Body of pancreas (tissue), 4 donors: ENCODE measurements around the gene ST8SIA5. TPM values are rescaled to one million over a fixed set of nuclear protein-coding genes. Genes with fewer than 3 reads are reported as not detected.

ENCODE experiments used
- ATAC-seq: fragments of 150-250 bp; one replicate; pipeline ENCODE4 v1.9.1; 2016
- DNase-seq, 4 donors: peaks; one replicate each; pipeline ENCODE4 v3.0.0-alpha.2; 2019
- H3K27ac ChIP-seq, 4 donors: fragments of 200-600 bp; sonication (generic); 1 replicate in 3 of 4; 2 replicates in 1 of 4; pipeline versions ENCODE4 v1.5.1 to v1.6.1; 2016 to 2019; ENCODE audit warnings: mild to moderate bottlenecking in 1 of 4, mixed read lengths in 1 of 4, moderate library complexity in 1 of 4
- H3K27me3 ChIP-seq, 2 donors: fragments of 200-600 bp; sonication (generic); one replicate each; pipeline ENCODE4 v1.6.0; 2016; ENCODE audit warnings: mild to moderate bottlenecking in 1 of 2
- H3K36me3 ChIP-seq, 2 donors: fragments of 200-600 bp; sonication (generic); replicated peaks in 1 of 2; 2 replicates each; pipeline ENCODE4 v1.5.1; 2016; ENCODE audit warnings: low read depth in 2 of 2; ENCODE audit not compliant: insufficient read depth in 1 of 2
- H3K4me1 ChIP-seq: fragments of 200-600 bp; sonication (generic); one replicate; pipeline ENCODE4 v1.6.0; 2016
- H3K4me3 ChIP-seq, 2 donors: fragments of 200-600 bp; sonication (generic); 1 replicate in 1 of 2; 2 replicates in 1 of 2; pipeline ENCODE4 v1.5.1; 2016 to 2019
- H3K9me3 ChIP-seq, 3 donors: fragments of 200-600 bp; sonication (generic); 1 replicate in 2 of 3; 2 replicates in 1 of 3; pipeline ENCODE4 v1.5.1; 2016
- CTCF ChIP-seq, 7 experiments: fragments of 450-650 bp in 4 of 7; fragments of 200-600 bp in 3 of 7; sonication (generic) in 3 of 7; IDR thresholded peaks; one replicate each; pipeline ENCODE4 v1.5.1; 2016 to 2019; ENCODE audit warnings: antibody characterized with exemption in 7 of 7
- POLR2A ChIP-seq, 3 donors: fragments of 450-650 bp; IDR thresholded peaks; one replicate each; pipeline ENCODE4 v1.6.1; 2016; ENCODE audit warnings: antibody characterized with exemption in 3 of 3, mild to moderate bottlenecking in 2 of 3
- WGBS, 2 donors: methylation state at CpG; one replicate each; pipeline ENCODE4 v1.1.5; 2017; 5-methylcytosine and 5-hydroxymethylcytosine counted together
- intact Hi-C: fragments of 100-400 bp; cut with DNase I; formaldehyde crosslinking; loops from one replicate; pipeline ENCODE4 v1.15.1; 2023
- total RNA-seq, 2 donors: library from RNA; depleted of rRNA; stranded (reverse); fragments of >200 nt; gene quantifications; one replicate each; pipeline ENCODE4 v1.1.0, GENCODE V29; 2016

ST8SIA5 gene
- total RNA-seq, 2 donors from 2014 or later: under 0.01 to 1.6 TPM

- ATAC-seq (no peak), DNase-seq (no peak)
- no peaks in the 10 kb centered on the region for H3K27me3 ChIP-seq
- H3K4me3 ChIP-seq: no peak overlapping the region
- intact Hi-C loops: no loop called here
- no peaks in the 10 kb centered on the region for H3K9me3 ChIP-seq
- H3K27ac ChIP-seq: no peak overlapping the region
- WGBS, 2 donors: 46 to 72% methylated on average over 7 of the region's 7 CpGs
- H3K4me1 ChIP-seq: no peaks in the 10 kb centered on the region
- no peaks in the 10 kb centered on the region for H3K36me3 ChIP-seq
- TF ChIP-seq POLR2A (IDR thresholded peaks at IDR 0.05) (no peak), CTCF (IDR thresholded peaks at IDR 0.05) (no peak)
Measured at GRCh38 chr18:46636040-46636630, 120.7 kb downstream of the ST8SIA5 start.

GRCh38 chr18:46632401-46633071 lies 124.3 kb downstream of the ST8SIA5 start:
- Histone ChIP-seq H3K4me1 (no peaks in the 10 kb centered on the region), H3K4me3 (no peak overlapping the region), H3K9me3 (no peaks in the 10 kb centered on the region), H3K27me3 (no peaks in the 10 kb centered on the region), H3K36me3 (no peaks in the 10 kb centered on the region), H3K27ac (no peak overlapping the region)
- ATAC-seq: no peak
- DNase-seq: no peak
- TF ChIP-seq CTCF (IDR thresholded peaks at IDR 0.05): no peak
- TF ChIP-seq POLR2A (IDR thresholded peaks at IDR 0.05): no peak
- WGBS, 2 donors: 75 to 82% methylated on average over 8 of the region's 8 CpGs
- intact Hi-C loops: no loop called here

- 52 to 74% methylated on average over 3 of the region's 3 CpGs for WGBS, 2 donors
- DNase-seq (no peak), ATAC-seq (no peak)
- Histone ChIP-seq H3K27ac (no peak overlapping the region), H3K36me3 (no peaks in the 10 kb centered on the region), H3K9me3 (no peaks in the 10 kb centered on the region), H3K4me1 (no peaks in the 10 kb centered on the region), H3K27me3 (no peaks in the 10 kb centered on the region), H3K4me3 (no peak overlapping the region)
- intact Hi-C loops: no loop called here
- no peak for TF ChIP-seq POLR2A (IDR thresholded peaks at IDR 0.05)
- no peak for TF ChIP-seq CTCF (IDR thresholded peaks at IDR 0.05)
Measured at GRCh38 chr18:46630991-46631390, 125.9 kb downstream of the ST8SIA5 start.

DNA sequence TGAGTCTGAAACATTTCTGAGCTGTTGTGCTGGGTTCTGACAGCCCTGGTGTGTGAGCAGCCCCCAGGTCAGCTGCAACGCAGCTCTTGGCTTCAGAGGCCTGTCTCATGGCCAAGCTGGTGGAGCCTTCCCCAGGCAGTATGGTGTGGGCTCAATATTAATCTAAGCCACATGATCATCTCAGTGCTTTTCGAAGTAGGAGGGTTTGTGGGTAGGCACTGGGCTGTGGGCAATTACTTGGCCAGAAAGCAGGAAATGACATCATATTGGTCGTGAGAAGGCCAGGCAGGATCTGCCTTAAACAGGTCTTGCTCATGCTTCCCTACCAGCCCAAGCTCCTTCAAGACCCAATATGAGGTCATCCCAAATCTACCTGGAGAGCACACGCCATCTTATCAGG lies 126.7 kb downstream of the ST8SIA5 start:
- Histone ChIP-seq H3K27me3 (no peaks in the 10 kb centered on the region), H3K4me1 (no peaks in the 10 kb centered on the region), H3K4me3 (no peak overlapping the region), H3K9me3 (no peaks in the 10 kb centered on the region), H3K36me3 (no peaks in the 10 kb centered on the region), H3K27ac (no peak overlapping the region)
- intact Hi-C loops: no loop called here
- TF ChIP-seq CTCF (IDR thresholded peaks at IDR 0.05) (no peak), POLR2A (IDR thresholded peaks at IDR 0.05) (no peak)
- ATAC-seq: no peak
- DNase-seq: no peak
- 50 to 69% methylated on average over 3 to 4 of the region's 4 CpGs for WGBS, 2 donors

GRCh38 chr18:46629361-46629760 lies 127.5 kb downstream of the ST8SIA5 start:
- H3K9me3 ChIP-seq: no peaks in the 10 kb centered on the region
- no peak overlapping the region for H3K27ac ChIP-seq
- ATAC-seq: no peak
- H3K36me3 ChIP-seq: no peaks in the 10 kb centered on the region
- DNase-seq: no peak
- intact Hi-C loops: no loop called here
- H3K4me3 ChIP-seq: no peak overlapping the region
- TF ChIP-seq POLR2A (IDR thresholded peaks at IDR 0.05) (no peak), CTCF (IDR thresholded peaks at IDR 0.05) (no peak)
- WGBS, 2 donors: 77 to 82% methylated on average over 5 of the region's 5 CpGs
- H3K27me3 ChIP-seq: no peaks in the 10 kb centered on the region
- no peaks in the 10 kb centered on the region for H3K4me1 ChIP-seq
